ENCODE measurements around the gene SLC25A26. TPM values are rescaled to one million over a fixed set of nuclear protein-coding genes. Genes with fewer than 3 reads are reported as not detected.
"Not testable (repeated sequence)": the region's sequence is repeated elsewhere in the genome, so short reads cannot be mapped to it uniquely, and the experiment has no call there.

Gene SLC25A26
- total RNA-seq, 1 donor from 2014 or later, result 39.0 TPM

DNA sequence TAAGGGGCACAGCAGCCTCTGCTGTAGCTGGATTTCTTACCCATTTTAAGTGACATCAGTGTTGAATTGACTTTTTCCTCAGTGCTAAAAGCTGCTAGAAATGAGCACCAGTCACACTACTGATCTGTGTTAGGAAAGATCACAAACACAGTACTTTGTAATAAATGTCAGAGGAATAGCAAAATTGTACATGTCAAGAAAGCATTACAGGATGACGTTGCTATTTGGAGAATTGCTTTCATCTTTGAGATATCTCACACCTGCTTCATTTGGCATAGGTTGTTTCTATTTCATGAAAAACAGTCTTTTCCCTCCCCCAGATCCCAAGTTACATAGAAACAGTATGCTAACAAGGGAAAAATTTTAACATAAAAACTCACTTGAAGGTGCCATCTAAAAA, 77.8 kb downstream of the SLC25A26 start:
- peak; percentile 55 for FAIRE-seq
- no peak overlapping the region for H3K4me3 ChIP-seq (ENCODE audit: low read depth, low read length)
- no peaks in the 10 kb centered on the region for H3K36me3 ChIP-seq (ENCODE audit: control insufficient read depth, insufficient read depth, low read length)
- TF ChIP-seq, protein P1, sequence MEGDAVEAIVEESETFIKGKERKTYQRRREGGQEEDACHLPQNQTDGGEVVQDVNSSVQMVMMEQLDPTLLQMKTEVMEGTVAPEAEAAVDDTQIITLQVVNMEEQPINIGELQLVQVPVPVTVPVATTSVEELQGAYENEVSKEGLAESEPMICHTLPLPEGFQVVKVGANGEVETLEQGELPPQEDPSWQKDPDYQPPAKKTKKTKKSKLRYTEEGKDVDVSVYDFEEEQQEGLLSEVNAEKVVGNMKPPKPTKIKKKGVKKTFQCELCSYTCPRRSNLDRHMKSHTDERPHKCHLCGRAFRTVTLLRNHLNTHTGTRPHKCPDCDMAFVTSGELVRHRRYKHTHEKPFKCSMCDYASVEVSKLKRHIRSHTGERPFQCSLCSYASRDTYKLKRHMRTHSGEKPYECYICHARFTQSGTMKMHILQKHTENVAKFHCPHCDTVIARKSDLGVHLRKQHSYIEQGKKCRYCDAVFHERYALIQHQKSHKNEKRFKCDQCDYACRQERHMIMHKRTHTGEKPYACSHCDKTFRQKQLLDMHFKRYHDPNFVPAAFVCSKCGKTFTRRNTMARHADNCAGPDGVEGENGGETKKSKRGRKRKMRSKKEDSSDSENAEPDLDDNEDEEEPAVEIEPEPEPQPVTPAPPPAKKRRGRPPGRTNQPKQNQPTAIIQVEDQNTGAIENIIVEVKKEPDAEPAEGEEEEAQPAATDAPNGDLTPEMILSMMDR (IDR thresholded peaks at IDR 0.05; ENCODE audit: insufficient read depth, low read length, severe bottlenecking), result no peak
- DNase-seq (ENCODE audit: low read depth), result no peak
- no peaks in the 10 kb centered on the region for H3K27me3 ChIP-seq (ENCODE audit: control insufficient read depth, insufficient read depth, low read length)

DNA sequence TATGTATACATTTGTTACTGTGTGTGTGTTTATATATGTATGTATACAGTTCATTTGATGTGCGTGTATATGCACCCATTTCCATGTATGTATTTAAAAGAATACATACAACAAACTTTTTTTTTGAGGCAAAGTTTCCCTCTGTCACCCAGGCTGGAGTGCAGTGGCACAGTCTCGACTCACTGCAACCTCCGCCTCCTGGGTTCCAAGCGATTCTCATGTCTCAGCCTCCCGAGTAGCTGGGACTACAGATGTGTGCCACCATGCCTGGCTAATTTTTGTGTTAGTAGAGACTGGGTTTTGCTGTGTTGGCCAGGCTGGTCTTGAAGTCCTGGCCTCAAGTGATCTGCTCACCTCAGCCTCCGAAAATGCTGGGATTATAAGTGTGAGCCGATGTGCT, 78.3 kb downstream of the SLC25A26 start:
- DNase-seq (ENCODE audit: low read depth); H3K27me3 ChIP-seq (ENCODE audit: control insufficient read depth, insufficient read depth, low read length); FAIRE-seq; H3K4me3 ChIP-seq (ENCODE audit: low read depth, low read length); H3K36me3 ChIP-seq (ENCODE audit: control insufficient read depth, insufficient read depth, low read length): not testable (repeated sequence)

DNA sequence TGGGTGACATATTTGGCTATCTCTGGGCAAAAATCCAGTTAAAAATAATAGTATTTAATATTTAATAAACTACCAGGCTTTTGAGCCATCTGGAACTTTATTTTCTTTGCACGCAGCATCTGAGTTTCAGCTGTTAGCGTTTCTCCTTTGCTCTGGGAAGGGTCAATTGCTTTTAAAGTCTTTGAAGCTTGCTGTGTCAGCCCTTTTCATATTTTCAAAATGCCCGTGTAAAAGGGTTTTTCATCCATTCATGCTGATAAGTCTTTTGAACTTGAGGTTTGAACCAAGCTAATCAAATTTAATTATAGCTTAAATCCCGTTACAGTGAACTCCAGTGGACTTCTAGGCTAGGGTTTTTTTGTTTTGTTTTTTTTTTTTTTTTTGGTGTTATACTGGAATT, 79.1 kb downstream of the SLC25A26 start:
- no peak for DNase-seq (ENCODE audit: low read depth)
- no peak for FAIRE-seq
- TF ChIP-seq, protein P1 (IDR thresholded peaks at IDR 0.05; ENCODE audit: insufficient read depth, low read length, severe bottlenecking), result no peak
- Histone ChIP-seq H3K36me3 (ENCODE audit: control insufficient read depth, insufficient read depth, low read length) (no peaks in the 10 kb centered on the region), H3K4me3 (ENCODE audit: low read depth, low read length) (no peak overlapping the region), H3K27me3 (ENCODE audit: control insufficient read depth, insufficient read depth, low read length) (no peaks in the 10 kb centered on the region)

DNA sequence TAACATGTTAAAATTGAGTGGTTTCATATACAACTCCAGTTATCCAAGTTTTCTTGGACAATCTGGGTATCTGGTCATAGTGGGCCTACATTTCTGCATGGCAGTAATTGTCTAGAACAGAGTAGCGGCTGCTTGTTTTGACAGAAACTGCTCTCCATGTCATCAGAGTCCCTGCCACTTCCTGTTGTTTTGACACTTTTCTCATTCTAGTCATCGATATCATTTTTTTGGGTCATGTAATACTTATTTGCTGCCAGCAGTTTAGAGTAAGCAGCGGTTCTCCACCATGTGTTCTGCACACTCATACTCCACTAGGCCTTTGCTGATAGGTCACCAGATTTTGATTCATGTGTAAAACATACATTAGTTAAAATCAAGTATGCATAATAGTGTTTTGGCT, 81.5 kb downstream of the SLC25A26 start:
- TF ChIP-seq, protein P1 (IDR thresholded peaks at IDR 0.05; ENCODE audit: insufficient read depth, low read length, severe bottlenecking), result no peak
- FAIRE-seq (no peak), DNase-seq (ENCODE audit: low read depth) (no peak)
- no peaks in the 10 kb centered on the region for H3K27me3 ChIP-seq (ENCODE audit: control insufficient read depth, insufficient read depth, low read length)
- no peak overlapping the region for H3K4me3 ChIP-seq (ENCODE audit: low read depth, low read length)
- no peaks in the 10 kb centered on the region for H3K36me3 ChIP-seq (ENCODE audit: control insufficient read depth, insufficient read depth, low read length)

DNA sequence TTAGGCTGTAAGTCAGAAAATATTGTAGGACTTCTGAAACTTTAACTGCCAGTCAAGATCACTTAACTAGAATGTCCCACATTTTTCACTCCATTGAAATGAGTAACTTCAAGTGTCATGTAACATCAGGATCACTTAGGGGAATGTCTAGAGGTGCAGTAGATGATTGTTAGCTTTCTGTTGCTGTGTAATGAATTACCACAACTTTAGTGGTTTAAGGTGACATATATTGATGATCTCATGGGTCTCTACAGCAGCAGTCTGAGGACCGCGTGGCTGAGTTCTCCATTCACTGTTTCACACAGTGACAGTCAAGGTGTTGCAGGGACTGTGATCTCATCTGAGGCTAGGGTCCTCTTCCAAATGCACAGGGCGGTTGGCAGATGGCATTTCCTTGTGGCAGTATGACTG, 82.7 kb downstream of the SLC25A26 start:
- peak; percentile 36 for FAIRE-seq
- H3K27me3 ChIP-seq (ENCODE audit: control insufficient read depth, insufficient read depth, low read length), result no peaks in the 10 kb centered on the region
- TF ChIP-seq, protein P1 (IDR thresholded peaks at IDR 0.05; ENCODE audit: insufficient read depth, low read length, severe bottlenecking), result no peak

DNA sequence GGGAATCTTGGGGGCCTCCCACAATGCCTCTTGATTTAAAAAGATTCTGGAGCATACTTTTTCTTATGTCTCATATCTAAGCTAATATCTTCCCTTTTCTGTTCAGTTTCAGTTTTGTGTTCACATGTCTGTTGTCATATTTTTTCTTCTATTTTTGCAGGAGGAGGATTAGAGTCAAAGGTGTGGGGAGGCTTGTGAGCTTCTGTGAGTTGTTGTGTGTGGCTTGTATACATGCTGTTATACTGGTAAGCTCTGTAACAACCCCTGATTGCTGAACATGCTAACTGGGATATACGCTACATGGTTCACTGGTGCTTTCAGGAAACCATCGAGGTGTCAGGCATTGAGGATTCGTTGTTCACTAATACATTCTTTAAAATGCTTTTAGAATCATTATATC, 83.5 kb downstream of the SLC25A26 start:
- FAIRE-seq (no peak), DNase-seq (ENCODE audit: low read depth) (no peak)
- no peak overlapping the region for H3K4me3 ChIP-seq (ENCODE audit: low read depth, low read length)
- no peaks in the 10 kb centered on the region for H3K27me3 ChIP-seq (ENCODE audit: control insufficient read depth, insufficient read depth, low read length)
- H3K36me3 ChIP-seq (ENCODE audit: control insufficient read depth, insufficient read depth, low read length), result no peaks in the 10 kb centered on the region
- TF ChIP-seq, protein P1 (IDR thresholded peaks at IDR 0.05; ENCODE audit: insufficient read depth, low read length, severe bottlenecking), result no peak

More for the DNA sequence above, 82.7 kb downstream of the SLC25A26 start:
- Histone ChIP-seq H3K4me3 (ENCODE audit: low read depth, low read length) (no peak overlapping the region), H3K36me3 (ENCODE audit: control insufficient read depth, insufficient read depth, low read length) (no peaks in the 10 kb centered on the region)
- no peak for DNase-seq (ENCODE audit: low read depth)

DNA sequence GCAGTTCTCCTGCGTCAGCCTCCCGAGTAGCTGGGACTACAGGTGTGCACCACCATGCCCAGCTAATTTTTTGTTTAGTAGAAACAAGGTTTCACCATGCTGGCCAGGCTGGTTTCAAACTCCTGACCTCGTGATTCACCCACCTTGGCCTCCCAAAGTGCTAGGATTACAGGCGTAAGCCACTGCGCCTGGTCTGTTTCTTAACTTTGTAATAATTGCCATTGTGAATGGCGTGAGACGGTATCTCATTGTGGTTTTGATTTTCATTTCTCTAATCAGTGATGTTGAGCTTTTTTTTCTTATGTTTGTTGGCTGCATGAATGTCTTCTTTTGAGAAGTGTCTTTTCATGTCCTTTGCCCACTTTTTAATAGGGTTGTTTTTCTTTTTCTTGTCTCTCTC, 85.3 kb downstream of the SLC25A26 start:
- not testable (repeated sequence) for H3K36me3 ChIP-seq (ENCODE audit: control insufficient read depth, insufficient read depth, low read length); DNase-seq (ENCODE audit: low read depth); FAIRE-seq; H3K4me3 ChIP-seq (ENCODE audit: low read depth, low read length); H3K27me3 ChIP-seq (ENCODE audit: control insufficient read depth, insufficient read depth, low read length)

DNA sequence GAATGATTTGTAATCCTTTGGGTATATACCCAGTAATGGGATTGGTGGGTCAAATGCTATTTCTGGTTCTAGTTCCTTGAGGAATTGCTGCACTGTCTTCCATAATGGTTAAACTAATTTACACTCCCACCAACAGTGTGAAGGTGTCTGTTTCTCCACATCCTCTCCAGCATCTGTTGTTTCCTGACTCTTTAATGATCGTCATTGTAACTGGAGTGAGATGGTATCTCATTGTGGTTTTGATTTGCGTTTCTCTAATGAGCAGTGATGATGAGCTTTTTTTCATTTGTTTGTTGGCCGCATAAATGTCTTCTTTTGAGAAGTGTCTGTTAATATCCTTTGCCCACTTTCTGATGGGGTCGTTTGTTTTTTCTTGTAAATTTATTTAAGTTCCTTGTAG, 86.2 kb downstream of the SLC25A26 start:
- not testable (repeated sequence) for DNase-seq (ENCODE audit: low read depth); H3K27me3 ChIP-seq (ENCODE audit: control insufficient read depth, insufficient read depth, low read length); H3K4me3 ChIP-seq (ENCODE audit: low read depth, low read length); H3K36me3 ChIP-seq (ENCODE audit: control insufficient read depth, insufficient read depth, low read length); FAIRE-seq

Measured in bronchial epithelial cell (primary cell).